KMS-11 (cell line): ENCODE measurements around the gene STX16.

ENCODE experiments used
- H2AFZ ChIP-seq: fragments of 200-600 bp; sonication (generic); 2 replicates; pipeline ENCODE4 v1.6.1; 2016; ENCODE audit warnings: antibody characterized with exemption, mixed run types, low read depth
- H3K27ac ChIP-seq: fragments of 200-600 bp; sonication (generic); 2 replicates; pipeline ENCODE4 v1.6.1; 2016; ENCODE audit warnings: mild to moderate bottlenecking, mixed run types
- H3K27me3 ChIP-seq: fragments of 200-600 bp; sonication (generic); 2 replicates; pipeline ENCODE4 v1.6.1; 2017; ENCODE audit warnings: mild to moderate bottlenecking, low read depth, mixed run types, moderate library complexity; ENCODE audit not compliant: insufficient read depth
- H3K36me3 ChIP-seq: fragments of 200-600 bp; sonication (generic); 2 replicates; pipeline ENCODE4 v1.6.1; 2017; ENCODE audit warnings: mild to moderate bottlenecking, mixed run types; ENCODE audit not compliant: insufficient read depth
- H3K4me1 ChIP-seq: fragments of 200-600 bp; sonication (generic); 2 replicates; pipeline ENCODE4 v1.6.1; 2016; ENCODE audit warnings: mild to moderate bottlenecking, low read depth, mixed run types; ENCODE audit not compliant: poor library complexity, severe bottlenecking
- H3K4me2 ChIP-seq: fragments of 200-600 bp; sonication (generic); 2 replicates; pipeline ENCODE4 v1.7.0; 2016; ENCODE audit warnings: mild to moderate bottlenecking, mixed run types
- H3K4me3 ChIP-seq: fragments of 200-600 bp; sonication (generic); IDR thresholded peaks from 2 replicates; pipeline ENCODE4 v1.6.1; 2017; ENCODE audit warnings: low read depth, low read length, mixed read lengths; ENCODE audit not compliant: insufficient read depth
- H3K79me2 ChIP-seq: fragments of 200-600 bp; sonication (generic); 2 replicates; pipeline ENCODE4 v1.6.1; 2016; ENCODE audit warnings: low read depth, mixed run types; ENCODE audit not compliant: insufficient read depth
- H3K9ac ChIP-seq: fragments of 200-600 bp; sonication (generic); 2 replicates; pipeline ENCODE4 v1.6.1; 2016; ENCODE audit warnings: mild to moderate bottlenecking, mixed run types
- H4K20me1 ChIP-seq: fragments of 200-600 bp; sonication (generic); 2 replicates; pipeline ENCODE4 v1.6.1; 2016; ENCODE audit warnings: mild to moderate bottlenecking, mixed run types; ENCODE audit not compliant: insufficient read depth
- TF ChIP-seq, protein P1 (sequence below): fragments of 200-600 bp; sonication (generic); conservative IDR thresholded peaks from 2 replicates; pipeline ENCODE4 v1.6.1; 2017; ENCODE audit warnings: low read depth, mild to moderate bottlenecking, antibody characterized with exemption, low read length, moderate library complexity, mixed read lengths

STX16 gene

DNA sequence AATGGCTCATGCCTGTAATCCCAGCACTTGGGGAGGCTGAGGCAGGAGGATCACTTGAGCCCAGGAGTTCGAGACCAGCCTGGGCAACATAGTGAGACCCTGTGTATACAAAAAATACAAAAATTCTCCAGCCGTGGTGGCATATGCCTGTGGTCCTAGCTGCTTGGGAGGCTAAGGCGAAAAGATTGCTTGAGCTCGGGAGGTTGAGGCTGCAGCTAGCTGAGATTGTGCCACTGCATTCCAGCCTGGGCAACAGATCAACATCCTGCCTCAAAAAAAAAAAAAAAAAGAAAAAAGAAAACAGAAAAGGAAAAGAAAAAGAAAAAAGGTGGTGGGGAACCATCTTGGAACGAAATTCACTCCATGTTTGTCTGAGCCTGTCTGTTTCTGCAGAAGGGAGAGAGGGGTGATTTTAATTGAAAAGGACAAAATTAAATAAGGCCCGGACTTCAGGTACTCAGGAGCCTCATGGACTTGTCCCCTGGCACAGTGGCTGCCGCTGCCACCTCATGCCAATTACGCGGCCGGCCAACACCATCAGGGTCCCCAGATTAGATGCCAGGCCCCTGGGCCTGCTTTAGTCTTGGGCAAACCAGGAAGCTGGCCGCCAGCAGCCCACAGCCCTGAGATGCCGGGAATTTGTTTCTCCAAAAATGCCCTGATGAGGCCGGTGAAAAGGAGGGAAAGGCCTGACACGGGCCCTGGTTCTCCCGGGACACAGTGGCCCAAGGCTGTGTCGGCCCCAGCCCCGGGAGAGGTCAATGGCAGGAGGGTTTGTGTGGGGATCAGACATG is 37.8 kb upstream of the STX16 start:
- Histone ChIP-seq H3K4me3 (no peak overlapping the region), H3K27me3 (peaks cover 90% of the 10 kb centered on the region)

DNA sequence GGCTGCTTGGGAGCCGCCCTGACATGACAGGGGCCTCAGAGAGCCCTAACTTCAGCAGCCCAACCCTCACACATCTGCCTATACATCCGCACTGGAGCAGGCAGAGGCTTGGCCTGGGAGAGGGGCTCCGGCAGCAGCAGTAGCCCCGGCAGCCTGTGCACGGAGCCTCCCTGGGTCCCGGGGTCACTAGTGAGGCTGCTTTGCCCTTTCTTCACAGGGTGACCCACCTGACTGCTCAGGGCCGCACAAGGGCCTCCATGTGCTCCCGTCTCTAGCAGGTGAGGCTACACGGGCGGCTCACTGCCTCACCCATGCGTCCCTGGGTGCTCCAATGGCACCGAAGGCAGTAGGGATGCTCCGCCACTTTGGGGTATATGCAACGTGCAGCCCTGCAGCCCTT is 36.7 kb upstream of the STX16 start:
- Histone ChIP-seq H3K9ac (no peak overlapping the region), H3K27me3 (peaks cover 87% of the 10 kb centered on the region), H3K4me2 (no peak overlapping the region), H3K79me2 (no peaks in the 10 kb centered on the region), H2AFZ (no peak overlapping the region), H3K27ac (no peak overlapping the region), H4K20me1 (no peaks in the 10 kb centered on the region), H3K4me1 (no peaks in the 10 kb centered on the region), H3K36me3 (no peaks in the 10 kb centered on the region), H3K4me3 (no peak overlapping the region)
- TF ChIP-seq, protein P1, sequence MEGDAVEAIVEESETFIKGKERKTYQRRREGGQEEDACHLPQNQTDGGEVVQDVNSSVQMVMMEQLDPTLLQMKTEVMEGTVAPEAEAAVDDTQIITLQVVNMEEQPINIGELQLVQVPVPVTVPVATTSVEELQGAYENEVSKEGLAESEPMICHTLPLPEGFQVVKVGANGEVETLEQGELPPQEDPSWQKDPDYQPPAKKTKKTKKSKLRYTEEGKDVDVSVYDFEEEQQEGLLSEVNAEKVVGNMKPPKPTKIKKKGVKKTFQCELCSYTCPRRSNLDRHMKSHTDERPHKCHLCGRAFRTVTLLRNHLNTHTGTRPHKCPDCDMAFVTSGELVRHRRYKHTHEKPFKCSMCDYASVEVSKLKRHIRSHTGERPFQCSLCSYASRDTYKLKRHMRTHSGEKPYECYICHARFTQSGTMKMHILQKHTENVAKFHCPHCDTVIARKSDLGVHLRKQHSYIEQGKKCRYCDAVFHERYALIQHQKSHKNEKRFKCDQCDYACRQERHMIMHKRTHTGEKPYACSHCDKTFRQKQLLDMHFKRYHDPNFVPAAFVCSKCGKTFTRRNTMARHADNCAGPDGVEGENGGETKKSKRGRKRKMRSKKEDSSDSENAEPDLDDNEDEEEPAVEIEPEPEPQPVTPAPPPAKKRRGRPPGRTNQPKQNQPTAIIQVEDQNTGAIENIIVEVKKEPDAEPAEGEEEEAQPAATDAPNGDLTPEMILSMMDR = no peak

More for the DNA sequence above, 37.8 kb upstream of the STX16 start:
- no peaks in the 10 kb centered on the region for H4K20me1 ChIP-seq
- H3K36me3 ChIP-seq = no peaks in the 10 kb centered on the region
- TF ChIP-seq, protein P1 = no peak
- H3K4me1 ChIP-seq = no peaks in the 10 kb centered on the region
- no peak overlapping the region for H3K9ac ChIP-seq
- no peak overlapping the region for H2AFZ ChIP-seq
- no peaks in the 10 kb centered on the region for H3K79me2 ChIP-seq
- no peak overlapping the region for H3K4me2 ChIP-seq
- H3K27ac ChIP-seq = no peak overlapping the region

DNA sequence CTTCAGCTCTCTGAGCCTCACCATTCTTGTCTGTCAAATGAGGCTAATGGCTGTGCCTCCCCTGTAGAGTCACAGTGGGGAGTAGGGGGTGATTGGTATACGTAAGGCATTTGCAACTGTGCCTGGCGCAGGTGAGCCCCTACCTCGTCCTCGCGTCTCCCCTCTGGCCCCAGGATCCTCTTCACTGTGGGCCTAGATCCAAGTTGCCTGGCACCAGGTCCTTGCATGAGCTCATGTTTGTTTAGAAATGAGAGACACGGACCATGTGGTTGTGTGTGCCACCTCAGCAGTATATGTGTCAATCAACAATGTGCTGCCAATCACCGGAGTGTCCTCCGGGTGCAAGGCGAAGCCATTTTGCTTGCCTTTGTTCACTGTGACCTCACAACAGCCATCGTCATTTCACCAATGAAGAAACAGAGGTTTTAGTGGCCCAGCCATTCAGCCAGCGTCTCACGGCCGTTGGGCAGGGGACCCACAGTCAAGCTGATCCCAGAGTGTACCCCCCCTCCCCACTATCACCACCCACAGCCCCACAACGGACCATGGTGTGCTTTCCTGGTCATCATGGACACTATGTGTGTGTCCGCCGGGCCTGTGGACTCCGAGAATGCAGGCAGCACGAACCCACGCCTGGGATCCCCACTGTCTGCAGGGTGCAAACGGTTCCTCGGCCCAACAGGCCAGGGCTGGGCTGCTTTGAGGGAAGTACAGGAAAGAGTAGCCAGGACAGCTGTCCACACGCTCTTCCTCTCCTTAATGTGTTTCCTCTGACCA is 35.9 kb upstream of the STX16 start:
- H3K4me3 ChIP-seq = no peak overlapping the region
- H4K20me1 ChIP-seq = no peaks in the 10 kb centered on the region
- H3K4me2 ChIP-seq = no peak overlapping the region
- TF ChIP-seq, protein P1 = no peak
- H3K4me1 ChIP-seq = no peaks in the 10 kb centered on the region
- peaks cover 81% of the 10 kb centered on the region for H3K27me3 ChIP-seq
- H3K79me2 ChIP-seq = no peaks in the 10 kb centered on the region
- H3K9ac ChIP-seq = no peak overlapping the region
- no peak overlapping the region for H3K27ac ChIP-seq
- no peak overlapping the region for H2AFZ ChIP-seq
- no peaks in the 10 kb centered on the region for H3K36me3 ChIP-seq

DNA sequence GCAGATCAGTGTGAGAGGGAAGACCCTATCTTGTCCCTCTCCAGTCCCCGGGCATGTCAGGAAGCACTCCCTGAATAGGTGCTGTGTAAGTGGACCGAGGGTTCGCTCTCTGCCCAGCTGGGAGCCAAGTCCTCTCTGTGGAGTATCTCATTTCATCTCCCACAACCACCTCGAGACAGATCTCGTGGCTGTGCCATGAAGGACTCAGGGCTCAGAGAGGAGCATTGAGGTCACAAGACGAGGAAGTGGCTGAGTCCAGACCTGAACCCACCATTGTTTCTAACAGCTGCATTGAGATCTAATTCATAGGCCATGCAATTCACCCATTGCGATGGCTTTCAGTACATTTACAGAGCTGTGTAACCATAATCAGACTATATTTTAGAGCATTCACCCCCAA is 34.7 kb upstream of the STX16 start:
- TF ChIP-seq, protein P1 = no peak
- Histone ChIP-seq H3K36me3 (no peaks in the 10 kb centered on the region), H2AFZ (no peak overlapping the region), H4K20me1 (no peaks in the 10 kb centered on the region), H3K27ac (no peak overlapping the region), H3K79me2 (no peaks in the 10 kb centered on the region), H3K4me1 (no peaks in the 10 kb centered on the region), H3K4me2 (no peak overlapping the region), H3K9ac (no peak overlapping the region), H3K27me3 (peaks cover 72% of the 10 kb centered on the region), H3K4me3 (no peak overlapping the region)
